Hepatocyte (in vitro differentiated cells): ENCODE measurements around the gene PRSS33. TPM values are rescaled to one million over a fixed set of nuclear protein-coding genes. Genes with fewer than 3 reads are reported as not detected.

ENCODE experiments used
- DNase-seq: peaks from one replicate; pipeline ENCODE4 v3.0.0-alpha.2; 2016; ENCODE audit warnings: low spot score
- H2AFZ ChIP-seq: fragments of 200-600 bp; sonication (generic); 2 replicates; pipeline ENCODE4 v1.6.0; 2016; ENCODE audit warnings: antibody characterized with exemption, mild to moderate bottlenecking
- H3K27ac ChIP-seq: fragments of 200-600 bp; sonication (generic); 2 replicates; pipeline ENCODE4 v1.5.1; 2016; ENCODE audit warnings: mild to moderate bottlenecking
- H3K27me3 ChIP-seq: fragments of 200-600 bp; sonication (generic); 2 replicates; pipeline ENCODE4 v1.6.1; 2016
- H3K36me3 ChIP-seq: fragments of 200-600 bp; sonication (generic); replicated peaks from 2 replicates; pipeline ENCODE4 v1.5.1; 2016; ENCODE audit warnings: low read depth; ENCODE audit not compliant: insufficient read depth
- H3K4me1 ChIP-seq: fragments of 200-600 bp; sonication (generic); 2 replicates; pipeline ENCODE4 v1.5.1; 2016; ENCODE audit warnings: mild to moderate bottlenecking, moderate library complexity; ENCODE audit not compliant: insufficient read depth
- H3K4me2 ChIP-seq: fragments of 200-600 bp; sonication (generic); 2 replicates; pipeline ENCODE4 v1.6.0; 2016
- H3K4me3 ChIP-seq: fragments of 200-600 bp; sonication (generic); 2 replicates; pipeline ENCODE4 v1.5.1; 2016; ENCODE audit warnings: mild to moderate bottlenecking
- H3K79me2 ChIP-seq: fragments of 200-600 bp; sonication (generic); 2 replicates; pipeline ENCODE4 v1.6.0; 2017; ENCODE audit warnings: mild to moderate bottlenecking
- H3K9me2 ChIP-seq: fragments of 200-600 bp; sonication (generic); replicated peaks from 2 replicates; pipeline ENCODE4 v1.6.0; 2017; ENCODE audit warnings: mild to moderate bottlenecking; ENCODE audit not compliant: insufficient read depth
- H3K9me3 ChIP-seq: fragments of 200-600 bp; sonication (generic); 2 replicates; pipeline ENCODE4 v1.5.1; 2016; ENCODE audit warnings: low read depth, mild to moderate bottlenecking
- H4K20me1 ChIP-seq: fragments of 200-600 bp; sonication (generic); 2 replicates; pipeline ENCODE4 v1.6.0; 2016; ENCODE audit warnings: mild to moderate bottlenecking; ENCODE audit not compliant: insufficient read depth, poor library complexity, severe bottlenecking
- CTCF ChIP-seq: fragments of 200-600 bp; sonication (generic); IDR thresholded peaks from 2 replicates; pipeline ENCODE4 v1.5.1; 2016; ENCODE audit warnings: antibody characterized with exemption, mild to moderate bottlenecking; ENCODE audit not compliant: poor library complexity
- EZH2 ChIP-seq: fragments of 200-600 bp; sonication (generic); IDR thresholded peaks from 2 replicates; pipeline ENCODE4 v1.6.1; 2016; ENCODE audit warnings: antibody characterized with exemption, mild to moderate bottlenecking, borderline replicate concordance
- EZH2phosphoT487 ChIP-seq: fragments of 200-600 bp; sonication (generic); IDR thresholded peaks from one replicate; pipeline ENCODE4 v1.6.1; 2018; ENCODE audit warnings: antibody characterized with exemption, mild to moderate bottlenecking, low read depth, moderate library complexity; ENCODE audit not compliant: unreplicated experiment, severe bottlenecking
- WGBS: methylation state at CpG from one replicate; pipeline ENCODE4 v1.1.6; 2016; ENCODE audit warnings: low lambda C conversion rate; ENCODE audit errors: missing lambda C conversion rate; 5-methylcytosine and 5-hydroxymethylcytosine counted together
- polyA plus RNA-seq: library from polyadenylated mRNA; unstranded; fragments of >200 nt; fragmentation: Nextera tagmentation; extraction: Ambion mirVana; gene quantifications from 2 replicates; pipeline ENCODE4 v1.2.1, GENCODE V29; 2016
- total RNA-seq: library from RNA; depleted of rRNA; stranded (reverse); fragments of >200 nt; gene quantifications from 2 replicates; pipeline ENCODE4 v1.2.3, GENCODE V29; 2014

PRSS33 gene
- total and polyA plus RNA-seq, 2 experiments from 2014 or later = not detected

- no peaks in the 10 kb centered on the region for H3K79me2 ChIP-seq
- no peak overlapping the region for H2AFZ ChIP-seq
- peaks cover 9% of the 10 kb centered on the region for H3K4me1 ChIP-seq
- TF ChIP-seq EZH2 (no peak), EZH2phosphoT487 (no peak), CTCF (no peak)
- no peak for DNase-seq
- no peaks in the 10 kb centered on the region for H4K20me1 ChIP-seq
- H3K27me3 ChIP-seq = no peaks in the 10 kb centered on the region
- H3K9me2 ChIP-seq = no peaks in the 10 kb centered on the region
- H3K9me3 ChIP-seq = no peaks in the 10 kb centered on the region
- H3K36me3 ChIP-seq = no peaks in the 10 kb centered on the region
- peak overlapping the region; percentile 76 for H3K27ac ChIP-seq
- no peak overlapping the region for H3K4me3 ChIP-seq
- WGBS = 100% methylated on average over 1 of the region's 3 CpGs
- no peak overlapping the region for H3K4me2 ChIP-seq
Measured at GRCh38 chr16:2834968-2835367, 47.6 kb upstream of the PRSS33 start.

- Histone ChIP-seq H3K9me2 (no peaks in the 10 kb centered on the region), H3K36me3 (no peaks in the 10 kb centered on the region), H3K27me3 (no peaks in the 10 kb centered on the region), H4K20me1 (no peaks in the 10 kb centered on the region), H3K4me2 (no peak overlapping the region), H3K4me3 (no peak overlapping the region), H2AFZ (no peak overlapping the region), H3K4me1 (peaks cover 13% of the 10 kb centered on the region), H3K27ac (no peak overlapping the region), H3K9me3 (no peaks in the 10 kb centered on the region), H3K79me2 (no peaks in the 10 kb centered on the region)
- TF ChIP-seq CTCF (no peak), EZH2phosphoT487 (no peak), EZH2 (no peak)
- WGBS = 71% methylated on average over 7 of the region's 7 CpGs
- no peak for DNase-seq
Measured at GRCh38 chr16:2833776-2834175, 46.4 kb upstream of the PRSS33 start.

DNA sequence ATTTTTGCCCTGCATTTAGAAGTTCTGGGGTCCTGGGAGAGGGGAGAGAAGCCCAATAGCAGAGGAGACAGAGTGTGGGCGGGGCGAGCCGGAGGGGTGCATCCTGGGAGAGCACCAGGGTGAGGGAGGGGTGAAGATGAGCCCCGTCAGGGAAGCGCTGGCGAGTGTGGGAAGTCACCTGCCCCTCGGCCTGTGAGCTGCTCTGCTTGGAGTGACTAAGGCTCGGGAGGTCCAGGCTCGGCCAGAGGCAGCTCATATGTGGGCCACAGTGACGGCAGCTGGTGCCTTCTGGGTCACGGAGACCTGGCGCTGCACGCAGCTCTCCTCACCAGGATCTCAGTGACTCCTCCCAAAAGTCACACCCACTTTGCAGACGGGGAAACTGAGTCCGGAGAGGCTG is 43.8 kb upstream of the PRSS33 start:
- H3K4me1 ChIP-seq = peaks cover 11% of the 10 kb centered on the region
- no peaks in the 10 kb centered on the region for H4K20me1 ChIP-seq
- TF ChIP-seq EZH2phosphoT487 = no peak
- no peak for TF ChIP-seq EZH2
- no peak for TF ChIP-seq CTCF
- 89% methylated on average over 15 of the region's 15 CpGs for WGBS
- no peak overlapping the region for H2AFZ ChIP-seq
- no peaks in the 10 kb centered on the region for H3K36me3 ChIP-seq
- no peaks in the 10 kb centered on the region for H3K27me3 ChIP-seq
- DNase-seq = no peak
- no peak overlapping the region for H3K4me2 ChIP-seq
- no peak overlapping the region for H3K27ac ChIP-seq
- no peaks in the 10 kb centered on the region for H3K9me3 ChIP-seq
- no peak overlapping the region for H3K4me3 ChIP-seq
- H3K79me2 ChIP-seq = no peaks in the 10 kb centered on the region
- no peaks in the 10 kb centered on the region for H3K9me2 ChIP-seq

GRCh38 chr16:2830355-2830695 is 43.0 kb upstream of the PRSS33 start:
- TF ChIP-seq CTCF (no peak), EZH2phosphoT487 (no peak), EZH2 (no peak)
- no peaks in the 10 kb centered on the region for H3K27me3 ChIP-seq
- H3K9me3 ChIP-seq = no peaks in the 10 kb centered on the region
- H3K4me1 ChIP-seq = peaks cover 8% of the 10 kb centered on the region
- H3K79me2 ChIP-seq = no peaks in the 10 kb centered on the region
- no peak overlapping the region for H3K4me2 ChIP-seq
- no peak overlapping the region for H3K4me3 ChIP-seq
- no peak overlapping the region for H2AFZ ChIP-seq
- no peaks in the 10 kb centered on the region for H3K9me2 ChIP-seq
- peak overlapping the region; percentile 67 for H3K27ac ChIP-seq
- WGBS = 87% methylated on average over 5 of the region's 5 CpGs
- no peaks in the 10 kb centered on the region for H3K36me3 ChIP-seq
- no peak for DNase-seq
- H4K20me1 ChIP-seq = no peaks in the 10 kb centered on the region
